ENCODE data around the gene CASP9.
A peak's percentile ranks its signal among the peaks of the same experiment; 100 is the strongest.

The CASP9 gene

GRCh38 chr1:15531003-15531402, 7.0 kb upstream of the CASP9 start (continued):
- TF ChIP-seq, protein P1, sequence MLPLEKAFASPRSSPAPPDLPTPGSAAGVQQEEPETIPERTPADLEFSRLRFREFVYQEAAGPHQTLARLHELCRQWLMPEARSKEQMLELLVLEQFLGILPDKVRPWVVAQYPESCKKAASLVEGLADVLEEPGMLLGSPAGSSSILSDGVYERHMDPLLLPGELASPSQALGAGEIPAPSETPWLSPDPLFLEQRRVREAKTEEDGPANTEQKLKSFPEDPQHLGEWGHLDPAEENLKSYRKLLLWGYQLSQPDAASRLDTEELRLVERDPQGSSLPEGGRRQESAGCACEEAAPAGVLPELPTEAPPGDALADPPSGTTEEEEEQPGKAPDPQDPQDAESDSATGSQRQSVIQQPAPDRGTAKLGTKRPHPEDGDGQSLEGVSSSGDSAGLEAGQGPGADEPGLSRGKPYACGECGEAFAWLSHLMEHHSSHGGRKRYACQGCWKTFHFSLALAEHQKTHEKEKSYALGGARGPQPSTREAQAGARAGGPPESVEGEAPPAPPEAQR (tag by site-specific recombination; IDR thresholded peaks at IDR 0.05) = no peak

DNA sequence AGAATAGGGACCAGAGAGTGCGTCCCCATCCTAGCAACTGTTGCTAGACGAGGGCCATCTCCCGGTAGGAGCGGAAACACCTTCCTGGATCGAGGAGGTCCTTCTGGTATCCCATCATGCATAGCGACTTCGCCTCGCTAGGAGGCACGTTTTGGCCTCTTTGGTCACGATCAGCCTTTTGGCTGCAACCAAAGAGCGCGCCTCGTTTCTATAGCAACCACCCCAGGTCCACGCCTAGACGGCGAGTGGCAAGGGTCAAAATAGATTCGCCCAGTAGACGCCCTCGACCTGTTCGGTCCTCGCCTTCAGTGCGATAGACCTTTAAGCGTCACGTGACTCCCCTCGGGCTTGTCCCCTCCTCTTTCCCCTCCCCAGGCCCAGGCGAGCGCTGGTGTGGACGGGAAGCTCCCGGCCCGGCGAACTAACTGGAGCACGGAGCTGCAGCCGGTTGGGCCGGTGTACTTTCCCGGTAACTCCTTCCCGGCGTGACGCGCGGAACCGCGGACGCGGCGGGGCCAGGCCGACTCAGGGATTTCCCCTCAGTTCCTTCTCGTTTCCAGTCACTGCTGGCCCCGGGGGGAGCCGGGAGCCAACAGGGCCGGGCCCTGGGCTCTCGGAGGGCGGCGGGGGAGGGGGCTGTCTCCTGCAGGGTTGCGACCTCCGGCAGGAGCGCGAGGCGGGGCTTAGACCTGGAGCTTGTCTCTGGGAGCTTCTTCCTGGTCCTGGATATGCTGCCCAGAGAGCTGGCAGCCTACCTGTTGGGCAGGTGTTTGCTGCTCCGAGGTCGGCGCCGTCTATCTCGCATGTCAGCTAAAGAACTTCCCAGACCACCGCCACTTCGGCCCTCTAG, 2.7 kb upstream of the CASP9 start, which contains the start of gene DNAJC16:
Gene DNAJC16 (plus strand): TSS at position 359 of the 850 bp plus-strand sequence. CDS start 2,258 bp downstream, outside the sequence.
- peak within 1 kb of the TSS; percentile 60; the same call in 1 of the 2 replicates for H3K27ac ChIP-seq (ENCODE audit: extremely low read depth, low read depth, low read length)
- CTCF ChIA-PET = interaction anchor here (0.9 kb wide), 2 partner anchors 12 to 158 kb away, joined by 3 to 4 read pairs; partner anchors contain the start of gene PLEKHM2
- TF ChIP-seq MYNN (tag by site-specific recombination; IDR thresholded peaks at IDR 0.05; ENCODE audit: borderline replicate concordance) (0 out of 2 replicates have a peak, but pooled peaks have one; percentile 26), ZNF169 (tag by site-specific recombination; IDR thresholded peaks at IDR 0.05) (no peak), ZNF555 (tag by site-specific recombination; conservative IDR thresholded peaks at IDR 0.05) (no peak), ZNF561 (tag by site-specific recombination; IDR thresholded peaks at IDR 0.05; ENCODE audit: borderline replicate concordance) (no peak; the same call in none of the 2 replicates), ELK4 (IDR thresholded peaks at IDR 0.05; ENCODE audit: borderline replicate concordance, low read depth, low read length) (no peak), ZNF146 (tag by site-specific recombination; IDR thresholded peaks at IDR 0.05) (peak; percentile 46), ZNF654 (tag by site-specific recombination; IDR thresholded peaks at IDR 0.05; ENCODE audit: low read depth) (no peak), GLI2 (tag by site-specific recombination; IDR thresholded peaks at IDR 0.05; ENCODE audit: borderline replicate concordance, low read depth) (no peak), ZNF558 (tag by site-specific recombination; IDR thresholded peaks at IDR 0.05) (no peak), ZNF18 (tag by site-specific recombination; IDR thresholded peaks at IDR 0.05) (0 out of 2 replicates have a peak, but pooled peaks have one; percentile 12), BCL6B (tag by site-specific recombination; IDR thresholded peaks at IDR 0.05) (no peak), ZNF121 (tag by site-specific recombination; IDR thresholded peaks at IDR 0.05) (no peak), ZNF423 (tag by site-specific recombination; IDR thresholded peaks at IDR 0.05) (0 out of 2 replicates have a peak, but pooled peaks have one; percentile 14), ZIC2 (tag by site-specific recombination; IDR thresholded peaks at IDR 0.05) (peak; percentile 86; the same call in 1 of the 2 replicates), ZNF23 (tag by site-specific recombination; IDR thresholded peaks at IDR 0.05; ENCODE audit: borderline replicate concordance) (no peak)
- TF ChIP-seq, protein P2, sequence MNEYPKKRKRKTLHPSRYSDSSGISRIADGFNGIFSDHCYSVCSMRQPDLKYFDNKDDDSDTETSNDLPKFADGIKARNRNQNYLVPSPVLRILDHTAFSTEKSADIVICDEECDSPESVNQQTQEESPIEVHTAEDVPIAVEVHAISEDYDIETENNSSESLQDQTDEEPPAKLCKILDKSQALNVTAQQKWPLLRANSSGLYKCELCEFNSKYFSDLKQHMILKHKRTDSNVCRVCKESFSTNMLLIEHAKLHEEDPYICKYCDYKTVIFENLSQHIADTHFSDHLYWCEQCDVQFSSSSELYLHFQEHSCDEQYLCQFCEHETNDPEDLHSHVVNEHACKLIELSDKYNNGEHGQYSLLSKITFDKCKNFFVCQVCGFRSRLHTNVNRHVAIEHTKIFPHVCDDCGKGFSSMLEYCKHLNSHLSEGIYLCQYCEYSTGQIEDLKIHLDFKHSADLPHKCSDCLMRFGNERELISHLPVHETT (tag by site-specific recombination; IDR thresholded peaks at IDR 0.05) = peak; percentile 73
- TF ChIP-seq, protein P3, sequence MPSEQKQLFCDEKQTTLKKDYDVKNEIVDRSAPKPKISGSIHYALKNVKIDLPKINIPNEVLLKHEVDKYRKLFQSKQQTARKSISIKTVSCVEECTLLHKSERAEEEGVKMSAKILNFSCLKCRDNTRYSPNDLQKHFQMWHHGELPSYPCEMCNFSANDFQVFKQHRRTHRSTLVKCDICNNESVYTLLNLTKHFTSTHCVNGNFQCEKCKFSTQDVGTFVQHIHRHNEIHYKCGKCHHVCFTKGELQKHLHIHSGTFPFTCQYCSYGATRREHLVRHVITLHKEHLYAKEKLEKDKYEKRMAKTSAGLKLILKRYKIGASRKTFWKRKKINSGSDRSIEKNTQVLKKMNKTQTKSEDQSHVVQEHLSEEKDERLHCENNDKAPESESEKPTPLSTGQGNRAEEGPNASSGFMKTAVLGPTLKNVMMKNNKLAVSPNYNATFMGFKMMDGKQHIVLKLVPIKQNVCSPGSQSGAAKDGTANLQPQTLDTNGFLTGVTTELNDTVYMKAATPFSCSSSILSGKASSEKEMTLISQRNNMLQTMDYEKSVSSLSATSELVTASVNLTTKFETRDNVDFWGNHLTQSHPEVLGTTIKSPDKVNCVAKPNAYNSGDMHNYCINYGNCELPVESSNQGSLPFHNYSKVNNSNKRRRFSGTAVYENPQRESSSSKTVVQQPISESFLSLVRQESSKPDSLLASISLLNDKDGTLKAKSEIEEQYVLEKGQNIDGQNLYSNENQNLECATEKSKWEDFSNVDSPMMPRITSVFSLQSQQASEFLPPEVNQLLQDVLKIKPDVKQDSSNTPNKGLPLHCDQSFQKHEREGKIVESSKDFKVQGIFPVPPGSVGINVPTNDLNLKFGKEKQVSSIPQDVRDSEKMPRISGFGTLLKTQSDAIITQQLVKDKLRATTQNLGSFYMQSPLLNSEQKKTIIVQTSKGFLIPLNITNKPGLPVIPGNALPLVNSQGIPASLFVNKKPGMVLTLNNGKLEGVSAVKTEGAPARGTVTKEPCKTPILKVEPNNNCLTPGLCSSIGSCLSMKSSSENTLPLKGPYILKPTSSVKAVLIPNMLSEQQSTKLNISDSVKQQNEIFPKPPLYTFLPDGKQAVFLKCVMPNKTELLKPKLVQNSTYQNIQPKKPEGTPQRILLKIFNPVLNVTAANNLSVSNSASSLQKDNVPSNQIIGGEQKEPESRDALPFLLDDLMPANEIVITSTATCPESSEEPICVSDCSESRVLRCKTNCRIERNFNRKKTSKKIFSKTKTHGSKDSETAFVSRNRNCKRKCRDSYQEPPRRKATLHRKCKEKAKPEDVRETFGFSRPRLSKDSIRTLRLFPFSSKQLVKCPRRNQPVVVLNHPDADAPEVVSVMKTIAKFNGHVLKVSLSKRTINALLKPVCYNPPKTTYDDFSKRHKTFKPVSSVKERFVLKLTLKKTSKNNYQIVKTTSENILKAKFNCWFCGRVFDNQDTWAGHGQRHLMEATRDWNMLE (tag by site-specific recombination; conservative IDR thresholded peaks at IDR 0.05; ENCODE audit: low read depth) = no peak
- TF ChIP-seq, protein P1 (tag by site-specific recombination; IDR thresholded peaks at IDR 0.05) = 0 out of 2 replicates have a peak, but pooled peaks have one; percentile 61

More for the DNA sequence above, 2.7 kb upstream of the CASP9 start, which contains the start of gene DNAJC16:
- Histone ChIP-seq H3K9me3 (ENCODE audit: control insufficient read depth, insufficient read depth, low read depth, low read length) (no peaks in the 10 kb centered on the region), H3K4me1 (ENCODE audit: control insufficient read depth, insufficient read depth, low read length) (peaks cover 7% of the 10 kb centered on the region), H3K36me3 (ENCODE audit: control insufficient read depth in 2 of 2, insufficient read depth in 1 of 2, low read length in 2 of 2) (peaks cover 0 to 21% of the 10 kb centered on the region in 2 experiments; a peak in 1 of 3 replicates), H3K4me3 (ENCODE audit: low read depth, low read length) (peak within 1 kb of the TSS; percentile 82)
- POLR2A ChIA-PET = interaction anchor here (0.9 to 1.3 kb wide), 5 partner anchors 8 to 321 kb away, joined by 3 to 7 read pairs (median 4); partner anchors contain the start of genes DDI2 and SPEN
